HepG2 (cell line): ENCODE measurements around the gene AUNIP.

Source experiments
- MEIS1 ChIP-seq: sonication (generic); formaldehyde crosslinking; IDR thresholded peaks from 2 replicates; pipeline ENCODE4 v1.9.0; 2021; ENCODE audit warnings: mild to moderate bottlenecking, missing genetic modification reagents, moderate library complexity, borderline replicate concordance
- POLR2A ChIP-seq, 2 experiments: IDR thresholded peaks; 2 replicates each; pipeline ENCODE4 v1.6.1; 2011; ENCODE audit warnings: low read depth in 2 of 2, low read length in 2 of 2, mild to moderate bottlenecking in 1 of 2, moderate library complexity in 1 of 2; ENCODE audit not compliant: insufficient read depth in 1 of 2
- ZNF644 ChIP-seq: IDR thresholded peaks from 2 replicates; pipeline ENCODE4 v1.6.1; 2016; ENCODE audit warnings: low read depth

DNA sequence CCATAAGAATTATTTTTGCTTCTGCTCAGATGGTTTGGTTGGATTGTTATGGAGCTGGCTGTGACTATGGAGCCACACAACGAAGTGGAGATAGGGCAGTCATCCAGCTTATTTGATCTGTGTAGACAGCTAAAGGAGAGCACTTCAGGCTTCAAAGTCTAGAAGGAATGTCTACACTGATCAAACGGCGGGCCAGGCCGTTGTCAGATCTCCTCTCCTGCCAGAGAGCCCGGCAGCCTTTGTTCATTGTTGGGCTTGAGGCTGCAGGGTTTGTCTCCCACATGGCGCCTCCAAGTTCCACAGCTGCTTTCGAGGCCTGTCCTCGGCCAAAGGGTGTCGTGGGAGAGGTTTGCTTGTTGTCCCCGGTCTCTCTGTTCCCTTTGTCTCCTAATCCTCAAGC, 49.8 kb upstream of the AUNIP start:
- TF ChIP-seq MEIS1 (no peak), ZNF644 (CRISPR knock-in tag) (peak; percentile 52; the same call in 1 of the 2 replicates), POLR2A (IDR thresholded peaks at IDR 0.05; ENCODE audit: insufficient read depth in 1 of 2, low read depth in 2 of 2, low read length in 2 of 2) (no peak)
